Heart left ventricle (tissue), 13 donors: ENCODE data around the gene TCERG1.

Source experiments
- CTCF ChIP-seq, 12 donors: fragments of 200-600 bp; sonication (generic) in 4 of 12; IDR thresholded peaks; one replicate each; pipeline versions ENCODE4 v1.5.0 to v1.8.0; 2018 to 2022; ENCODE audit warnings: antibody characterized with exemption in 12 of 12, mild to moderate bottlenecking in 5 of 12
- POLR2A ChIP-seq, 2 donors: fragments of 450-650 bp; IDR thresholded peaks; one replicate each; pipeline ENCODE4 v1.6.1; 2017; ENCODE audit warnings: antibody characterized with exemption in 2 of 2, mild to moderate bottlenecking in 2 of 2, moderate library complexity in 2 of 2
- donor health status: ischemic (EF 13 %, LVEDD 7.1; RV severe dilation, severe dysfunction).
- donor health status: DM: no; HTN: yes; CAD: no.
- donor health status: DM: no; HTN: no; CAD: no.
- donor health status: ischemic (EF 25% LVEDD 6.9; RV normal size, moderate dysfunction).
- donor health status: ischemic (EF 25% LVEDD 5.7; RV mildly dilated, moderate dysfunction).
- donor health status: ischemic (EF 35%, LVEDD 5.7; RV mildly dilated, moderate dysfunction).
- donor health status: nonischemic (EF 11% LVEDD 7.7; RV severe dilation, severe dysfunction).
- donor health status: DM: yes; HTN: yes; CAD: no.
- donor health status: PGD.
- donor health status: ischemic (EF 29% LVEDD 5.4; RV normal size, mild dysfunction).
- donor health status: nonischemic (EF 23%, LVEDD 6.1; RV moderate dilation, normal function).

GRCh38 chr5:146466521-146467349, 19.6 kb downstream of the TCERG1 start:
- TF ChIP-seq CTCF (IDR thresholded peaks at IDR 0.05) (peak in 9 of 12 donors; percentile 13 to 60 (median 36)), POLR2A (IDR thresholded peaks at IDR 0.05) (no peak)
